ENCODE measurements around the gene FRS3. TPM values are rescaled to one million over a fixed set of nuclear protein-coding genes. Genes with fewer than 3 reads are reported as not detected.

Gene FRS3
- total and polyA plus RNA-seq, 9 of the 15 experiments (the other 6 are each of a cell fraction or from before 2014, with no cell fraction given), result 0.03 to 3.7 (median 1.6) TPM

- H2AFZ ChIP-seq (ENCODE audit: low read depth, low read length), result no peak overlapping the region
- H3K27me3 ChIP-seq (ENCODE audit: control insufficient read depth in 2 of 2, insufficient read depth in 2 of 2, low read length in 2 of 2), result no peaks in the 10 kb centered on the region
- FAIRE-seq (no peak), DNase-seq (ENCODE audit: extremely low read depth in 1 of 4, low spot score in 3 of 4) (no peak), ATAC-seq (no peak)
- no peaks in the 10 kb centered on the region; the same call in 2 of the 3 replicates for H3K36me3 ChIP-seq (ENCODE audit: control insufficient read depth, insufficient read depth, low read length)
- peaks cover 0 to 2% of the 10 kb centered on the region in 2 experiments; a peak in 1 of 5 replicates for H3K4me1 ChIP-seq (replicated peaks in 1 of 2; ENCODE audit: control insufficient read depth in 2 of 2, insufficient read depth in 2 of 2, low read length in 2 of 2)
- intact Hi-C loops (cut with micrococcal nuclease) (no loop called here), in situ Hi-C loops (cut with MboI) (no loop called here)
- BruUV-seq (replicated peaks), result no TSS peak
- no peak overlapping the region for H3K4me2 ChIP-seq (ENCODE audit: insufficient read depth, low read length)
- no peak overlapping the region for H3K9ac ChIP-seq (ENCODE audit: insufficient read depth in 1 of 2, low read depth in 2 of 2, low read length in 2 of 2)
- H3K79me2 ChIP-seq (ENCODE audit: control insufficient read depth, insufficient read depth, low read length), result no peaks in the 10 kb centered on the region
- H3K9me3 ChIP-seq (replicated peaks; ENCODE audit: control insufficient read depth, insufficient read depth, low read depth, low read length), result no peaks in the 10 kb centered on the region
- ChIA-PET POLR2A (no interaction called here), CTCF (ENCODE audit: low intra/inter-chr PET ratio) (no interaction called here)
- no peaks in the 10 kb centered on the region for H4K20me1 ChIP-seq (replicated peaks; ENCODE audit: control insufficient read depth, insufficient read depth, low read length)
- no peaks in the 10 kb centered on the region for H3K9me1 ChIP-seq (ENCODE audit: control insufficient read depth, insufficient read depth, low read length)
- 90% methylated on average over 3 of the region's 3 CpGs for WGBS (ENCODE audit: insufficient coverage, low coverage, missing lambda C conversion rate)
- H3K4me3 ChIP-seq, result no peak overlapping the region
- no peak overlapping the region for H3K27ac ChIP-seq (ENCODE audit: extremely low read depth, low read depth, low read length)
- no peak for TF ChIP-seq SIN3A (IDR thresholded peaks at IDR 0.05; ENCODE audit: borderline replicate concordance in 2 of 2, control insufficient read depth in 1 of 2, low read depth in 2 of 2, low read length in 2 of 2)
- no peak for TF ChIP-seq MYNN (IDR thresholded peaks at IDR 0.05)
- no peak for TF ChIP-seq MYNN (CRISPR knock-in tag; IDR thresholded peaks at IDR 0.05)
- TF ChIP-seq SMARCE1 (IDR thresholded peaks at IDR 0.05), result no peak
- TF ChIP-seq POLR3G (IDR thresholded peaks at IDR 0.05; ENCODE audit: extremely low read depth, insufficient read length, insufficient replicate concordance), result no peak
- TF ChIP-seq ZNF436 (CRISPR knock-in tag; IDR thresholded peaks at IDR 0.05), result no peak
- no peak for TF ChIP-seq ZNF24 (IDR thresholded peaks at IDR 0.05)
- no peak for TF ChIP-seq DDX20 (tag; IDR thresholded peaks at IDR 0.05; ENCODE audit: low read depth)
- TF ChIP-seq SFPQ (IDR thresholded peaks at IDR 0.05; ENCODE audit: low read depth, low read length), result no peak
- TF ChIP-seq MBD1 (CRISPR knock-in tag; IDR thresholded peaks at IDR 0.05), result no peak
- TF ChIP-seq PPARD (CRISPR knock-in tag; IDR thresholded peaks at IDR 0.05), result no peak
- no peak for TF ChIP-seq THRB (CRISPR knock-in tag; conservative IDR thresholded peaks at IDR 0.05)
- TF ChIP-seq MCM5 (IDR thresholded peaks at IDR 0.05; ENCODE audit: low read depth), result no peak
- no peak for TF ChIP-seq CREBBP (IDR thresholded peaks at IDR 0.05; ENCODE audit: low read depth, low read length)
- no peak for TF ChIP-seq MLX (CRISPR knock-in tag; conservative IDR thresholded peaks at IDR 0.05)
- TF ChIP-seq SMARCA5 (IDR thresholded peaks at IDR 0.05), result no peak
- no peak for TF ChIP-seq EP400 (IDR thresholded peaks at IDR 0.05)
Measured at GRCh38 chr6:41811095-41811494, 31.4 kb upstream of the FRS3 start.

Data from K562 (cell line).